Spleen (tissue), 11 donors: ENCODE data around the gene LRRC4B. TPM values are rescaled to one million over a fixed set of nuclear protein-coding genes. Genes with fewer than 3 reads are reported as not detected.

Source experiments
- DNase-seq: peaks from one replicate; pipeline ENCODE4 v3.0.0-alpha.2; 2020
- H3K27ac ChIP-seq, 8 donors: fragments of 200-600 bp; sonication (generic) in 7 of 8; 1 replicate in 4 of 8; 2 replicates in 4 of 8; pipeline versions ENCODE4 v1.5.0 to v1.8.0; 2016 to 2021; ENCODE audit warnings: inconsistent platforms in 4 of 8, mild to moderate bottlenecking in 4 of 8, moderate library complexity in 1 of 8
- H3K27me3 ChIP-seq, 7 donors: fragments of 200-600 bp; sonication (generic) in 6 of 7; replicated peaks in 1 of 7; 1 replicate in 4 of 7; 2 replicates in 3 of 7; pipeline versions ENCODE4 v1.5.0 to v1.8.0; 2016 to 2021; ENCODE audit warnings: inconsistent platforms in 3 of 7, mild to moderate bottlenecking in 1 of 7
- H3K36me3 ChIP-seq, 6 donors: fragments of 200-600 bp; sonication (generic) in 5 of 6; 1 replicate in 4 of 6; 2 replicates in 2 of 6; pipeline versions ENCODE4 v1.5.0 to v1.8.0; 2016 to 2021; ENCODE audit warnings: inconsistent platforms in 2 of 6
- H3K4me1 ChIP-seq, 6 donors: fragments of 200-600 bp; sonication (generic) in 5 of 6; 1 replicate in 3 of 6; 2 replicates in 3 of 6; pipeline versions ENCODE4 v1.5.0 to v1.8.0; 2016 to 2021; ENCODE audit warnings: inconsistent platforms in 3 of 6
- H3K4me3 ChIP-seq, 8 donors: fragments of 200-600 bp; sonication (generic) in 7 of 8; 1 replicate in 4 of 8; 2 replicates in 4 of 8; pipeline versions ENCODE4 v1.5.0 to v1.8.0; 2016 to 2021; ENCODE audit warnings: inconsistent platforms in 4 of 8, mild to moderate bottlenecking in 4 of 8, moderate library complexity in 2 of 8
- H3K9me3 ChIP-seq, 8 donors: fragments of 200-600 bp; sonication (generic) in 7 of 8; 1 replicate in 4 of 8; 2 replicates in 4 of 8; pipeline versions ENCODE4 v1.5.0 to v1.8.0; 2016 to 2021; ENCODE audit warnings: inconsistent platforms in 4 of 8
- CTCF ChIP-seq, 11 experiments: fragments of 200-600 bp in 7 of 11; fragments of 450-650 bp in 4 of 11; sonication (generic) in 4 of 11; IDR thresholded peaks in 8 of 11; conservative IDR thresholded peaks in 3 of 11; 1 replicate in 7 of 11; 2 replicates in 4 of 11; pipeline versions ENCODE4 v1.4.0 to v1.8.0; 2016 to 2021; ENCODE audit warnings: antibody characterized with exemption in 11 of 11, inconsistent platforms in 4 of 11, mild to moderate bottlenecking in 1 of 11
- POLR2A ChIP-seq, 3 donors: fragments of 450-650 bp; IDR thresholded peaks; one replicate each; pipeline ENCODE4 v1.5.1; 2017; ENCODE audit warnings: antibody characterized with exemption in 3 of 3, mild to moderate bottlenecking in 1 of 3
- POLR2AphosphoS5 ChIP-seq, 3 donors: sonication (generic); formaldehyde crosslinking; IDR thresholded peaks; one replicate each; pipeline ENCODE4 v1.5.1; 2017; ENCODE audit warnings: antibody characterized with exemption in 3 of 3
- WGBS, 5 donors: extraction: QIAGEN DNeasy Blood & Tissue Kit in 3 of 5; methylation state at CpG; one replicate each; pipeline versions ENCODE4 v1.1.5 to v1.1.7; 2013 to 2018; 5-methylcytosine and 5-hydroxymethylcytosine counted together
- intact Hi-C: fragments of 100-400 bp; cut with DNase I; formaldehyde crosslinking; loops from one replicate; pipeline ENCODE4 v1.15.0; 2023; ENCODE audit warnings: low total_unique reads
- polyA plus RNA-seq, 3 donors: library from polyadenylated mRNA; stranded (reverse); fragments of 200-250 nt; gene quantifications; one replicate each; pipeline ENCODE4 v1.2.1, GENCODE V29; 2013
- total RNA-seq, 7 donors: library from RNA; depleted of rRNA in 3 of 7; stranded (reverse); fragments of >200 nt in 3 of 7; fragmentation: NEBNext Ultra II Directional in 4 of 7; extraction: Animal tissue kit (Norgen Biotek cat#: 25700) in 4 of 7; gene quantifications; one replicate each; pipeline versions ENCODE4 v1.1.0 to v1.2.1, GENCODE V29; 2016 to 2021
- donor health status: healthy with polysubstance abuse.
- donor health status: DM: no; HTN: no; CAD: no; lungs with moderate emphysema.
- donor health status: DM: no; HTN: no; CAD: no.
- donor health status: Bipolar disorder and iron deficiency.
- donor health status: healthy.
- donor health status: DM: no; HTN: no; CAD: no.
- donor health status: DM: yes; HTN: yes; CAD: no.

The LRRC4B gene
- total and polyA plus RNA-seq, 10 donors, result 0.20 to 2.3 (median 0.97) TPM

GRCh38 chr19:50497022-50497405, 71.2 kb downstream of the LRRC4B start:
- H3K4me3 ChIP-seq, result no peak overlapping the region
- peak; percentile 33 for DNase-seq
- peaks cover 0 to 4% (median 2%) of the 10 kb centered on the region in 6 donors for H3K4me1 ChIP-seq
- 70 to 85% (median 83%) methylated on average over 8 of the region's 8 CpGs for WGBS, 5 donors
- intact Hi-C loops, result no loop called here
- no peak overlapping the region for H3K27ac ChIP-seq
- H3K36me3 ChIP-seq, result peaks cover 0 to 4% (median 0%) of the 10 kb centered on the region in 6 donors
- TF ChIP-seq POLR2AphosphoS5 (IDR thresholded peaks at IDR 0.05), result no peak
- no peak for TF ChIP-seq CTCF (IDR thresholded peaks at IDR 0.05 in 8 of 11, conservative IDR thresholded peaks at IDR 0.05 in 3 of 11)
- TF ChIP-seq POLR2A (IDR thresholded peaks at IDR 0.05), result no peak
- H3K27me3 ChIP-seq, result no peaks in the 10 kb centered on the region
- no peaks in the 10 kb centered on the region for H3K9me3 ChIP-seq

GRCh38 chr19:50496189-50497021, 71.8 kb downstream of the LRRC4B start:
- intact Hi-C loops, result no loop called here
- Histone ChIP-seq H3K9me3 (no peaks in the 10 kb centered on the region), H3K4me3 (no peak overlapping the region), H3K4me1 (peaks cover 0 to 11% (median 6%) of the 10 kb centered on the region in 6 donors), H3K27me3 (no peaks in the 10 kb centered on the region), H3K36me3 (peaks cover 0 to 4% (median 0%) of the 10 kb centered on the region in 6 donors), H3K27ac (no peak overlapping the region)
- 81 to 87% (median 82%) methylated on average over 25 to 30 of the region's 30 CpGs for WGBS, 5 donors
- peak; percentile 45 for DNase-seq
- TF ChIP-seq POLR2AphosphoS5 (IDR thresholded peaks at IDR 0.05) (peak in 1 of 3 donors; percentile 44), CTCF (IDR thresholded peaks at IDR 0.05 in 8 of 11, conservative IDR thresholded peaks at IDR 0.05 in 3 of 11) (no peak)

- Histone ChIP-seq H3K4me1 (peaks cover 0 to 22% (median 11%) of the 10 kb centered on the region in 6 donors), H3K27ac (no peak overlapping the region), H3K9me3 (no peaks in the 10 kb centered on the region), H3K27me3 (peaks cover 0 to 8% (median 0%) of the 10 kb centered on the region in 7 donors), H3K4me3 (no peak overlapping the region), H3K36me3 (peaks cover 0 to 9% (median 2%) of the 10 kb centered on the region in 6 donors)
- intact Hi-C loops, result no loop called here
- WGBS, 5 donors, result 90 to 97% (median 91%) methylated on average over 5 of the region's 5 CpGs
- no peak for DNase-seq
- TF ChIP-seq POLR2AphosphoS5 (IDR thresholded peaks at IDR 0.05) (no peak), CTCF (IDR thresholded peaks at IDR 0.05 in 8 of 11, conservative IDR thresholded peaks at IDR 0.05 in 3 of 11) (no peak), POLR2A (IDR thresholded peaks at IDR 0.05) (no peak)
These were observed 73.2 kb downstream of the LRRC4B start for GRCh38 chr19:50495020-50495531.
